Rectal smooth muscle tissue (tissue), 1 donor: ENCODE measurements around the gene KAT5.
"Not testable (repeated sequence)": the region's sequence is repeated elsewhere in the genome, so short reads cannot be mapped to it uniquely, and the experiment has no call there.

Experiments
- H3K27ac ChIP-seq: one replicate; pipeline ENCODE4 v1.7.0; 2013; ENCODE audit warnings: low read depth, low read length, inconsistent platforms
- H3K27me3 ChIP-seq: one replicate; pipeline ENCODE4 v1.7.0; 2013; ENCODE audit warnings: low read length; ENCODE audit not compliant: control insufficient read depth, insufficient read depth
- H3K36me3 ChIP-seq: one replicate; pipeline ENCODE4 v1.7.0; 2013; ENCODE audit warnings: low read length; ENCODE audit not compliant: control insufficient read depth, insufficient read depth
- H3K4me1 ChIP-seq: one replicate; pipeline ENCODE4 v1.7.0; 2013; ENCODE audit warnings: low read length; ENCODE audit not compliant: control insufficient read depth, insufficient read depth
- H3K4me3 ChIP-seq: one replicate; pipeline ENCODE4 v1.7.0; 2013; ENCODE audit warnings: low read length
- H3K9ac ChIP-seq: one replicate; pipeline ENCODE4 v1.7.0; 2013; ENCODE audit warnings: low read length

The KAT5 gene

DNA sequence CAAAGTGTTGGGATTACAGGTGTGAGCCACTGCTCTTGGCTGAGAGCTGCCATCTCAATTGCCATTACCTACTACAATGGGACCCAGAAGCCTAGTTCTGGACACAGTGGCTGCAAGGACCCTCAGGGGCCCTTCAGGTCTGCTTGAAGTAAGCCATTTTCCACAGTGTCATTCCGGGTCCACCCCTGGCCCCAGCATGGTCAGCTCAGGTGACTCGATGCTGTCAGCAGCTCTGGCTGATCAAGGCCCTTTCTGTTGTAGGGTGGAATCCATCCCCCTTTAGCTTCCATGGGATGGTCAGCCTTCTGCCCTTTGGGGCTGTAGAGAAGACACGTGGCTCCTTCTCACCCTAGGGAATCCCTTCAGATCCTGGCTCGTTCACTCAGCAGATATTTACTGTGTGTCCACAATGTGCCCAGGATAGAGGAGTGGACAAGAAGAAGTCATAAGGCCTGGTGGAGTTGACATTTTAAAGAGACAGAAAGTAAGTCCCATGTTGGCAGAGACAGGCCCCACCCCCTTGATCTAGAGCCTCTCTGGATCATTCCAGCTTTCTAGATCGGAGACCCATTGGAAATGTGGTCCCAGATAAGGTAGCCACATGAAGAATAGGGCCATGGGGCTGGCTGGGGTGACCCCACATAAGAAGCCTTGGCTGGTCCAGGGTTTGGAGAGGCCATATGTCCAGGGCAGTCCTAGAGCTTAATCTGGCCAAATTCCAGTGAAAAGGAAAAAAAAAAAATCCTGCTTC is 15.1 kb upstream of the KAT5 start:
- H3K27ac ChIP-seq, result no peak overlapping the region
- no peaks in the 10 kb centered on the region for H3K36me3 ChIP-seq
- H3K4me1 ChIP-seq, result no peaks in the 10 kb centered on the region
- no peaks in the 10 kb centered on the region for H3K27me3 ChIP-seq
- H3K4me3 ChIP-seq, result no peak overlapping the region
- no peak overlapping the region for H3K9ac ChIP-seq

DNA sequence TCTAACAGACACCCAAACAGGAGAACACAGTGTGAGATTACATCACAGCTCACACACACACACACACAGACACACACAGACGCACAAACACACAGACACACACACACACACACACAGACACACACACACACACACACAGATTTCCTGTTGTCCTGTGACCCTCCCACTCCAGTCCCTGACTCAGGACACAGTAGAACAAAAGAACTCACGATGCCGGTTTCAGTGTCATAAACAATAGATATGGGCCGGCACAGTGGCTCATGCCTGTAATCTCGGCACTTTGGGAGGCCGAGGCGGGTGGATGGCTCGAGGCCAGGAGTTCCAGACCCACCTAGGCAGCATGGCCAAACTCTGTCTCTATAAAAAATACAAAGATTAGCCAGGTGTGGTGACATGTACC is 13.8 kb upstream of the KAT5 start:
- no peaks in the 10 kb centered on the region for H3K27me3 ChIP-seq
- H3K4me3 ChIP-seq, result no peak overlapping the region
- H3K36me3 ChIP-seq, result no peaks in the 10 kb centered on the region
- H3K4me1 ChIP-seq, result no peaks in the 10 kb centered on the region
- H3K9ac ChIP-seq, result no peak overlapping the region
- H3K27ac ChIP-seq, result no peak overlapping the region

DNA sequence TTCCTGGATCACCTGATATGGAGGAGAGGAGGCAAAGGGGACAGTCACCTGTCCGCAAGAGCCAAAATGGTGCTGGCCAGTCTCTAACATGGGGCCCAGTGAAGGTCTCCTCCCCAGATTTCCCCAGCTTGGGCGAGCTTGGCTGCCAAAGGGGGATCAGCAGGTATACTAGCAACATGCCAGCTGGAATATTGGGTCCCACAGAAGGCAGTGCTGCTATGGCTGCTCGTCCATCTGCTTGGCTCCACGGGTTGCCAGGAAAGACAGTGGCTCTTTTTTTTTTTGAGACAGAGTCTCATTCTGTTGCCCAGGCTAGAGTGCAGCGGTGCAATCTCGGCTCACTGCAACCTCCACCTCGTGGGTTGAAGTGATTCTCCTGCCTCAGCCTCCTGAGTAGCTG is 12.7 kb upstream of the KAT5 start:
- H3K36me3 ChIP-seq, result no peaks in the 10 kb centered on the region
- no peaks in the 10 kb centered on the region for H3K4me1 ChIP-seq
- H3K27ac ChIP-seq, result no peak overlapping the region
- no peak overlapping the region for H3K4me3 ChIP-seq
- no peak overlapping the region for H3K9ac ChIP-seq
- no peaks in the 10 kb centered on the region for H3K27me3 ChIP-seq

DNA sequence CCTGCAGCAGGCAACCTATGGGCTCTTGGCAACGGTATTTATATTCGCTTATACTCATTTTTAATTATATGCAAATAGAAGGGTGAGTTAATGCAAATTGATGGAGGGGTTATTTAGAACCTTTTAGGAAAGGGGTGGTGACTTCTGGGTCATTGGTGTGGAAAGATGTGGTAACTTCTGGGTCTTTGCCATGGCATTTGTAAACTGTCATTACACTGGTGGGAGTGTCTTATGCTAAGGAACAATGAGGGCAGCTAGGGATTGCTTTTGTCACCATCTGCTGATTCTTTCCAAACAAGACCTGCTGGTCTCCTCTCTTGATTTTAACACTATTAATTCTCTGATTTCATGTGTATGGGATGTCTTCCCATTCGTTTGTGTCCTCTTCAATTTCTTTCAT is 11.7 kb upstream of the KAT5 start:
- Histone ChIP-seq H3K9ac (no peak overlapping the region), H3K36me3 (no peaks in the 10 kb centered on the region), H3K27ac (no peak overlapping the region), H3K4me1 (no peaks in the 10 kb centered on the region), H3K27me3 (no peaks in the 10 kb centered on the region), H3K4me3 (no peak overlapping the region)

DNA sequence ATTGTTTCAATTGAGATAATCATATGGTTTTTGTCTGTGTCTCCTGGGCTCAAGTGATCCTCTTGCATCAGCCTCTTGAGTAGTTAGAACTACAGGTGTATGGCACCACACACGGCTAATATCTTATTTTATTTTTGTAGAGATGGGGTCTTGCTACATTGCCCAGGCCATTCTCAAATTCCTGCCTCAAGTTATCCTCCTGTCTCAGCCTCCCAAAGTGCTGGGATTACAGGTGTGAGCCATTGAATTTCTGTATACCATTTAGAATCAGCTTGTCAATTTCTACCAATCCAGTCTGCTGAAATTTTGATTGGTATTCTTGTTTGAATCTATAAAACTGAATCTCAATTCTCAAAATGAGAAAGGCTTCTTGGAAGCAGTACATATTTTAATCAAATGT is 10.4 kb upstream of the KAT5 start:
- no peak overlapping the region for H3K4me3 ChIP-seq
- no peak overlapping the region for H3K27ac ChIP-seq
- no peaks in the 10 kb centered on the region for H3K36me3 ChIP-seq
- H3K4me1 ChIP-seq, result no peaks in the 10 kb centered on the region
- H3K27me3 ChIP-seq, result no peaks in the 10 kb centered on the region
- no peak overlapping the region for H3K9ac ChIP-seq

DNA sequence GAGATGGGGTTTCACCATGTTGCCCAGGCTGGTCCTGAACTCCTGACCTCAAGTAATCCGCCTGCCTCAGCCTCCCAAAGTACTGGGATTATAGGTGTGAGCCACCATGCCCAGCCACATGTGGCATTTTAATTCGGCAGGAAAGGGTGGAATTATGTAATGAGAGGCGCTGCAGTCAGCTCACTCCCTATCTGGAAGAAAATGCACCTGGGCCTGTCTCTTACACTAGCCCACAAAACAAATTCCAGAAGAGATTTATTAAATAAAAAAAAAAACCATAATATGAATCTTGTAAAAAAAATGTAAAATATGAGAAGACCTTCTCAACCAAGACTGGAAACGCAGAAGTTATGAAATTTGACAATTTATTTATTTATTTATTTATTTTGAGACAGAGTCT is 8.2 kb upstream of the KAT5 start:
- Histone ChIP-seq H3K36me3 (no peaks in the 10 kb centered on the region), H3K27ac (no peak overlapping the region), H3K9ac (no peak overlapping the region), H3K4me3 (no peak overlapping the region), H3K27me3 (no peaks in the 10 kb centered on the region), H3K4me1 (no peaks in the 10 kb centered on the region)

DNA sequence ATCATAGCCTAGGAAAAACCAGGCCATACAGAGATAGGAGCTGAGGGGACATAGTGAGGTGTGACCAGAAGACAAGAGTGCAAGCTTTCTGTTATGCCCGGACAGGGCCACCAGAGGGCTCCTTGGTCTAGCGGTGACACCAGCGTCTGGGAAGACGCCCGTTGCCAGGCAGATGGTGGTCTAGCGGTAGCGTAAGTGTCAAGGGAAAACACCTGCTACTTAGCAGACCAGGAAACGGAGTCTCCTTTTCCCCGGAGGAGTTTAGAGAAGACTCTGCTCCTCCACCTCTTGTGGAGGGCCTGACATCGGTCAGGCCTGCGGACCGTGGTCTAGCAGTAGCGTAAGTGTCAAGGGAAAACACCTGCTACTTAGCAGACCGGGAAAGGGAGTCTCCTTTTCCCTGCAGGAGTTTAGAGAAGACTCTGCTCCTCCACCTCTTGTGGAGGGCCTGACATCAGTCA is 5.7 kb upstream of the KAT5 start:
- H3K9ac ChIP-seq, H3K4me1 ChIP-seq, H3K27ac ChIP-seq, H3K27me3 ChIP-seq, H3K36me3 ChIP-seq: not testable (repeated sequence)
- H3K4me3 ChIP-seq, result peak overlapping the region; percentile 46

DNA sequence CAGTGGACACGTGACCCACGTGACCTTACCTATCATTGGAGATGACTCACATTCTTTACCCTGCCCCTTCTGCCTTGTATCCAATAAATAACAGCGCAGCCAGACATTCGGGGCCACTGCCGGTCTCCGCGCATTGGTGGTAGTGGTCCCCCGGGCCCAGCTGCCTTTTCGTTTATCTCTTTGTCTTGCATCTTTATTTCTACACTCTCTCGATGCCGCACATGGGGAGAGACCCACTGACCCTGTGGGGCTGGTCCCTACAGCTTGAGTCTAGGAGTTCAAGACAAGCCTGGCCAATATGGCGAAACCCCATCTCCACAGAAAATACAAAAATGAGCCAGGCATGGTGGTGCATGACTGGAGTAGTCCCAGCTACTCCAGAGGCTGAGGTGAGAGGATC is 5.0 kb upstream of the KAT5 start:
- H3K9ac ChIP-seq, H3K36me3 ChIP-seq, H3K27me3 ChIP-seq, H3K27ac ChIP-seq, H3K4me1 ChIP-seq, H3K4me3 ChIP-seq: not testable (repeated sequence)

DNA sequence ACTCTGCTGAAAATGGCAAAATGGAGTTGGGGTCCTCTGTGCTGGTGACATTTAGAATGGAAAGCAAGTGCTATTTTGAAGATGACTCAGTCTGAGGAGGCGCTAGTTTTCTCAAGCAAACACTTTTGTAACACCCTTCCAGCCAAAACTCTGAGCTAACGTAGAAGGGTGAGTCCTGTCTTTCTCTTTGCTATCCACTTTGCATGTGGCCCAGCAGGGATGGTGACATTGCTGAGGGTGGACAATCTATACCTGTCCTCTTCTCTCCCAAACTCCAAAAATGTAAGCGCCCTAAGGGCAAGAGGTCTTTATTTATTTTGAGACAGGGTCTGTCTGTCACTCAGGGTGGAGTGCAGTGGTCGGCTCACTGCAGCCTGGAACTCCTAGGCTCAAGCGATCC is 3.6 kb upstream of the KAT5 start:
- Histone ChIP-seq H3K9ac (no peak overlapping the region), H3K27ac (no peak overlapping the region), H3K27me3 (no peaks in the 10 kb centered on the region), H3K4me3 (no peak overlapping the region), H3K36me3 (peaks cover 4% of the 10 kb centered on the region), H3K4me1 (peaks cover 6% of the 10 kb centered on the region)

DNA sequence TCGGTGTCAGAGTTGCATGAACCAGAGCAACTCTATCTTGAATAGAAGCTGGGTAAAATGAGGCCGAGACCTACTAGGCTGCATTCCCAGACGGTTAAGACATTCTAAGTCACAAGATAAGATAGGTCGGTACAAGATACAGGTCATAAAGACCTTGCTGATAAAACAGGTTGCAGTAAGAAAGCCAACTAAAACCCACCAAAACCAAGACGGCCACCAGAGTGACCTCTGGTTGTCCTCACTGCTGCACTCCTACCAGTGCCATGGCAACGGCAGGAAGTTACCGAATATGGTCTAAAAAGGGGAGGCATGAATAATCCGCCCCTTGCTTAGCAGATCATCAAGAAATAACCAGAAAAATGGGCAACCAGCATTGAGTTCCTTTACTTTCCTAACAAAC is 2.4 kb upstream of the KAT5 start:
- Histone ChIP-seq H3K4me3 (no peak overlapping the region), H3K4me1 (peaks cover 6% of the 10 kb centered on the region), H3K36me3 (peaks cover 13% of the 10 kb centered on the region), H3K27me3 (no peaks in the 10 kb centered on the region), H3K9ac (no peak overlapping the region), H3K27ac (no peak overlapping the region)

DNA sequence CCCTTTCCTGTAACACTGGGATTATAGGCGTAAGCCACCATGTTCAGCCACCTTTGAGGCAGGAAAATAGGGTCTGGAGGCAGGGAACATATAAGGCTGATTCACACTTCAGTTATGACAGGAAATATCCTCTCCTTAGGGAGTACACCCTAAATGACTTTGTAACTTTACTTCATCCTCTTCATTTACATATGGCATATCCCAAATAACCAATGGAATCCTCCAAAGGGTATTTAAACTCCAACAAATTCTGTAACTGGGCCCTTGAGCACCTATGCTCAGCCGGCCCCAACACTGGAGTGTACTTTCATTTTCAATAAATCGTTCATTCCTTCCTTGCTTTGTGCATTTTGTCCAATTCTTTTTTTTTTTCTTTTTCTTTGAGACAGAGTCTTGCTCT is 1.6 kb upstream of the KAT5 start:
- Histone ChIP-seq H3K36me3 (peaks cover 19% of the 10 kb centered on the region), H3K27ac (no peak overlapping the region), H3K4me3 (no peak overlapping the region), H3K27me3 (no peaks in the 10 kb centered on the region), H3K9ac (no peak overlapping the region), H3K4me1 (peaks cover 6% of the 10 kb centered on the region)

DNA sequence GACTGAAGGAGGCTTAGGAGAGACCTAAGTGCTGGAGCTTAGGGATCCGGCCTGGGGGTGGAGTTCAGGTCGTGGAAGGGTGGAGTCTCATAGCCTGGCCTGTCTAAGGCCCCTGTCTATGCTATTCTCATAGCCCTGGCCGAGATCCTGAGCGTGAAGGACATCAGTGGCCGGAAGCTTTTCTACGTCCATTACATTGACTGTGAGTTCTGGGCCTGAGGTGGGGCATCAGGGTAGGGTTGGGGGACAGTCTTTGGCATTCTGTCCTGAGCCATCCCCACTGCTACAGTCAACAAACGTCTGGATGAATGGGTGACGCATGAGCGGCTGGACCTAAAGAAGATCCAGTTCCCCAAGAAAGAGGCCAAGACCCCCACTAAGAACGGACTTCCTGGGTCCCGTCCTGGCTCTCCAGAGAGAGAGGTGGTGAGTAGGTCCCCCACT is 603 bp downstream of the KAT5 start:
- H3K9ac ChIP-seq, result peak overlapping the region; percentile 77
- H3K27ac ChIP-seq, result peak overlapping the region; percentile 100
- peak overlapping the region; percentile 94 for H3K4me3 ChIP-seq
- H3K36me3 ChIP-seq, result peaks cover 34% of the 10 kb centered on the region
- H3K27me3 ChIP-seq, result no peaks in the 10 kb centered on the region
- H3K4me1 ChIP-seq, result peaks cover 6% of the 10 kb centered on the region

DNA sequence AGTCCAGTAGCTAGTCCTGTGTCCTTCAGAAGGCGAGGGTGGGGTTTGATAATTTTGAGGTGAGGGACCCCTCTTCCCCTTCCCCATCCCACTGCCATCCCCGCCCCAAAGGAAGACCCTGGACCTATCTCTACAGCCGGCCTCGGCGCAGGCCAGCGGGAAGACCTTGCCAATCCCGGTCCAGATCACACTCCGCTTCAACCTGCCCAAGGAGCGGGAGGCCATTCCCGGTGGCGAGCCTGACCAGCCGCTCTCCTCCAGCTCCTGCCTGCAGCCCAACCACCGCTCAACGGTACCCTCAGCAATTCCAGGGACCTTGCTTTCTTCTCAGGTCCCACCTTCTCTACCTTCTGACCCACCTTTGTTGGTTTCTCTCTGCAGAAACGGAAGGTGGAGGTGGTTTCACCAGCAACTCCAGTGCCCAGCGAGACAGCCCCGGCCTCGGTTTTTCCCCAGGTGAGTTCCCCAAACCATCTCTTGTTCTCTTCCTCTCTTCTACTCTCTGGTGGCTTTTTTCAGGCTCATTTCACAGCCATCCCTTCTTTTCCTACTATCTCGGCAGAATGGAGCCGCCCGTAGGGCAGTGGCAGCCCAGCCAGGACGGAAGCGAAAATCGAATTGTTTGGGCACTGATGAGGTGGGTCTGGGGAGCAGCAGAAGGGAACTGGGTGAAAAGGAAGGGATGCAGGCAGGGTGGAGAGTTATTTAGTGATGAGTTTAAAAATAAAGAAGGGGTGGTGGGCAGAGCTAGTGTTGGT is 1.3 kb downstream of the KAT5 start:
- Histone ChIP-seq H3K36me3 (peaks cover 41% of the 10 kb centered on the region), H3K9ac (no peak overlapping the region), H3K27ac (no peak overlapping the region), H3K27me3 (no peaks in the 10 kb centered on the region), H3K4me3 (peak overlapping the region; percentile 94), H3K4me1 (peaks cover 6% of the 10 kb centered on the region)
